GM21723 (cell line): ENCODE data around the gene TNFRSF11A.

Experiments
- ATAC-seq: cut with Tn5 transposase; IDR thresholded peaks from one replicate; pipeline ENCODE4 v1.9.1; 2021; ENCODE audit warnings: mild to moderate bottlenecking, moderate library complexity; ENCODE audit not compliant: unreplicated experiment

Gene TNFRSF11A

GRCh38 chr18:62324181-62324828 lies 805 bp upstream of the TNFRSF11A start:
- no peak for ATAC-seq

GRCh38 chr18:62325806-62326645 lies 916 bp downstream of the TNFRSF11A start:
- peak; percentile 37 for ATAC-seq

- ATAC-seq, result no peak
These were observed 1.7 kb downstream of the TNFRSF11A start for GRCh38 chr18:62326646-62327348.

DNA sequence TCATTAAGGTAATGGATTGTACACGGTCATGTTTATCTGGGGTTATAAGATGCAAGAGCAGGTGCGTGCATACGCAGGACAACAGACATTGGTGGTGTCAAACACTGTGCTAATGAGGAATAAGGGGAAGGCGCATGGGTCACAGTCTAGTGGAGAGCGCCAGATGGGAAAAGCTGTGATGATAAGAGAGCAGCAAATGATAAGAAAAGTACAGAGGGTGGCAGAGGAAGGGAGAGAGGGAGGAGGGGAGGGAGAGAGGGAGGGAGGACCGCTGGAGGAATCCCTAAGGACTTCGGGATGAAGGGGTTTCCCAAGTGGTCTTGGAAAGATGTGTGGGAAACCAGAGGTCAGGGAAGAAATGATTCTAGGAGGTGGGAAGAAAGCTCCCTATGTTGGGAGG lies 2.9 kb downstream of the TNFRSF11A start:
- no peak for ATAC-seq

GRCh38 chr18:62328586-62329525 lies 3.7 kb downstream of the TNFRSF11A start:
- ATAC-seq, result no peak

DNA sequence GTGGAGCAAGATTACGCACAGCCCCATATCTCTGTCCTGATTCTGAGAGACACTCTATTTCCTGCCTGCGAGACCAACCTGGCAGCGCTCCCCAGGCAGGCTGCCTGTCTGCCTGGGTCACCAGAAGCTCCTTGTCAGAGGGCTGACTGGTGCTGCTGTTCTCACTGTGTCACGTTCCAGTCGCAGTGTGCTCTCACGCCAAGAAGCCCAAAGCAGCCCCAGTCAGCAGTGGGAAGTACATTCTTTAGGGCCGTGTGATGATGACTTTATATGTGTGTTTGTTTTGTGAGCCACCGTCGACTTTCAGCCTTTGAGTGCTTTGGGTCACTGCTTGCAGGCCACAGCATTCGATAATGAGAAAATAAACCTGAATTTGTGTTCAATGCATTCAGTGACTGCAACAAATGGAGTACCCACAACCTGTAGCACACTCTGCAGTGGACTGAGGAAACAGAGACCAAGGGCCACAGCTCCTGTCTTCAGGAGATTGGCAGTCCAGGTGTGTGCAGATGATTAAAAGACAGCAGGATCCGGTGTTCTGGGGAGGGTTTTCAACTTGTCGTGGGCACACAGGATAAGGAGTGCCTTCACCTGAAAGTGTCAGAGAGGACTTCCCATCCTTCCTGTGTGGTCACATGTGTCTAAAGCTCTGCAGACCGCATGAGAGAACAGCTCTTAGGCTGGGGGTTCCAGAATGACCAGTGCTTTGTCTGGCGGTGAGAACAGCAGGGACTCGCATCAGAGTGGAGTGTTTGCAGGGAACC lies 4.8 kb downstream of the TNFRSF11A start:
- ATAC-seq, result no peak

- ATAC-seq, result no peak
These were observed 5.5 kb downstream of the TNFRSF11A start for GRCh38 chr18:62330650-62331049.

DNA sequence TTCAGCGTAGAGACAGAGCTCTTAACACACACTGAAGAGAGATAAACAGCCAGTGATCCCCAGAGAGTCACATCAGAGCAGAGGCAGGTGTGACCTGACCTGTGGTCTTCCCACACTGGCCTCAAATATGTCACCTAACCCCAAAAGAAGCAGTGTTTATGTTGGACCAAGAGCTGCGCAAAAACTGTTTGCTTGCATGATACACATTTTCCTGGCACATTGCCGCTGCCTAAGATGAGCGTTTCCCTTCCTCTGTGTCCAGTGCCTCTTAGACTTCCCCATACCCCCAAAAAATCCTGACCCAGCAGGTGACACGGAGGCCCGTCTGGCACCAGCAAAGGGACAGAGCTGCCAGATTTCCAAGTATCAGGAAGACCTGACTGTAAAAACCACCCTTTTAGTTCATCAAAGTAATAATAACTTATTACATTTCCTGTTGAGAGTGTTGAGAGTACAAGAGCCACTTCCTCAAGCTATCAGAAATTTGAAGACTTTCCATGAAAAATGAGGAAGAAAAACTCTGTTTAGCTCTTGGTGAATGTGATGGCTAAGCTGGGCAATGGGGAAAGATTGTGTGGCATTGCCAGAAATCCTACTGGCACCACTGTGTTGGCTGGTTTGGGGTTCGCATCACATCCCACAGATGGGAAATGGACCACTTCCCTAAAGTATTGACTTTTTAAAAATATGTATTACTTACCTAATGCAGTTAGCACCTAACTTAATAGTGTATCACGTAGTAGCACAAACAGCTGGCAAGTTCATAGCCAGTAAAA lies 6.7 kb downstream of the TNFRSF11A start:
- ATAC-seq, result no peak

DNA sequence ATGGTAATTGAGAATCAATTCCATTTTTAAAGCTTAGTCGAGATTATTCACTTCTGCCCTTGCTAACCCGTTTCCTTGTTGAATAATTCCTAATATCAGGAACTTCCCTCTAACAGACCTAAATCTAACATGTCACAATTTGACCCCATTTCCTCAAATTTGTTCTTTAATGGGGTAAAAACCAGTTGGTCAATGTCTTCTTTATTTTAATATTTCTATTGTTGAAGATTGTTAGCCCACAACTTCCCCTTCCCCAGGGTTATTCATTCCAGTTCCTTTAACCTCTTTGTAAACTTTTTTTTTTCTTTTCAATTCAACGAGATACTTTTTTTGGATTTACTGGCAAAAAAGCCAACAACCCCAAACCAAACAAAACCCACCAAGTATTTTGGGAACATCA lies 7.3 kb downstream of the TNFRSF11A start:
- no peak for ATAC-seq

DNA sequence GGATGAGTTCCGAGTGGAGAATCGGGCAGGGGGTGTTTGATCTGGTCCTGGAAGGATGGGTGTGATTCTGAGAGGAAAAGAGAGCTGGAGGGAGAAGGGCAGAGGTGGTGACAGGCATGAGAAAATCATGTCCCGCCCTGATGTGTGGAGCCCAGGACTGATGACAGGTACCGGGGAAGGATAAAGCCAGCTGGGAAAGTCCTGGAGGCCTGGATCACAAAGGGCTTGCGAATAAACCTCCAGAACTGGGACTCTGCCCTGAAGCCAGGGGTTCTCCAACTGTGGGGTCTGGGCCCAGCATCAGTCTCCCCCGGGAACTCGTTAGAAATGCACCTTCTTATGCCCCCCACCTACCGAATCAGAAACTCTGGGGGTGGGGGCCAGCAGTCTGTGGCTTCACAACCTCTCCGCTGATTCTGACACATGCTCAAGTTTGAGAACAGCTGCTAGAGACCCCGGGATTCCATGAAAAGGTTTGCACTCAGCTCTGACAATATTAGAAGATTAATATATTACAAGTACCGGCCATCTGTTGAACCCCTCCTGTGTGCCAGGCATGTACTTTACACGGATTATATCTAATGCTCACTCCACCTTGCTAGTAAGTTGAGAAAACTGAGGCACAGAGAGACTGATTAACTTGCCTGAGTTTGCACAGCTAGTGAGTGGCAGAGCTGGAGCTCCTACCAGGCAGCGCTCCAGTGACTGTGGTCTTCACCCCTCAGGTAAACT lies 8.0 kb downstream of the TNFRSF11A start:
- ATAC-seq, result no peak

DNA sequence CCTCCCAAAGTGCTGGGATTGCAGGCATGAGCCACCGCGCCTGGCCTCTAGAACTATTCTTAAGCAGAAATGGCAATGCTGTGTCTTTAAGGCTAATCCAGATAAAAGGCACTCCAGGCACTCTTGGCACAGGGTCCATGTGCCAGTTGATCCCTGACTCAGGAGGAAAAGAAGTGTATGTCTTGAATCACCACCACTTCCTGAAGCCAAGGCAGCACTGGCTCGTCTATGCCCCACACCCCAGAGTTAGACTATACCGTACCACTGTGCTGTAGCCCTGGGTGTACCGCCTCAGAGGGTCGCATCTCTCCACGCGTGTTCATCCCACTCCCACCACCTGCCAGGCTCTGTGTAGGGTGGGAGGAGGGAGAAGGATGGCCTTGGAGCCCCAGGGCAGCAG lies 9.0 kb downstream of the TNFRSF11A start:
- ATAC-seq, result no peak

GRCh38 chr18:62335494-62335893 lies 10.4 kb downstream of the TNFRSF11A start:
- ATAC-seq, result no peak

DNA sequence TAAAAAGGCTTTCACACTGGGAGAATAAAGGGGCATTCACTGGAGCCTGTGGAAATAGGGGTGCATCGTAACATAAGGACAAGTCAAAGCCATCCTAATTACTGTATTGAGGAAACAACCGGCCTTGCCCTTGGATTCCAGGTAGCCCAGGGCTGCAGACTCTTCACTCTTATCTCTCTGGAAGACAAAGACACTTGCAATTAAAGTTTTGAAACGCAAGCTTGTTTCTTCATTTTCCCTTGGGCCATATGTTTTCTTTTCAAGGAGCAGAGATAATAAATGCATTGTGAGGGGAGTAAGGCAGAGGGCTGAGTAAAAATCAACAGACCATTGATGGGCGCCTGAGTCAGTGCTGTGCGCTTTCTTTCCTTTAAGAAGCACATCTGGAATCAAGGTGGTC lies 11.5 kb downstream of the TNFRSF11A start:
- ATAC-seq, result no peak

DNA sequence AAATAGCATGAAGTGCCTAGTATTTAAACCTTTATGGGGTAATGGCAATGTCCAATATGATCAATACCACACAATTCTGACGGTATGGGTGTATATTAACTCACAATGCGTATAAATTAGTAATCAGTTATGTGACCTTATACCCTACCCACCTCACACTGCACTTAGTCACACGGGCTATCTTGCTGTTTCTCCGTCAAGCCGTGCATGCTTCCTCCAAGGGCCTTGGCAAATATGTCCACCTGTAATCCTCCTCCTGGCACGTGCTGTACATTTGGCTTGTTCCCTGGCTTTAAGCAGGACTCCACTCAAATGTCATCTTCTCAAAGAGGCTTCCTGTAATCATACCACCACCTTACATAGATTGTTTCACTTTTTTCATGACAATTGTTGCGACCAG lies 12.2 kb downstream of the TNFRSF11A start:
- ATAC-seq, result no peak

GRCh38 chr18:62338446-62339105 lies 13.5 kb downstream of the TNFRSF11A start:
- ATAC-seq, result no peak

DNA sequence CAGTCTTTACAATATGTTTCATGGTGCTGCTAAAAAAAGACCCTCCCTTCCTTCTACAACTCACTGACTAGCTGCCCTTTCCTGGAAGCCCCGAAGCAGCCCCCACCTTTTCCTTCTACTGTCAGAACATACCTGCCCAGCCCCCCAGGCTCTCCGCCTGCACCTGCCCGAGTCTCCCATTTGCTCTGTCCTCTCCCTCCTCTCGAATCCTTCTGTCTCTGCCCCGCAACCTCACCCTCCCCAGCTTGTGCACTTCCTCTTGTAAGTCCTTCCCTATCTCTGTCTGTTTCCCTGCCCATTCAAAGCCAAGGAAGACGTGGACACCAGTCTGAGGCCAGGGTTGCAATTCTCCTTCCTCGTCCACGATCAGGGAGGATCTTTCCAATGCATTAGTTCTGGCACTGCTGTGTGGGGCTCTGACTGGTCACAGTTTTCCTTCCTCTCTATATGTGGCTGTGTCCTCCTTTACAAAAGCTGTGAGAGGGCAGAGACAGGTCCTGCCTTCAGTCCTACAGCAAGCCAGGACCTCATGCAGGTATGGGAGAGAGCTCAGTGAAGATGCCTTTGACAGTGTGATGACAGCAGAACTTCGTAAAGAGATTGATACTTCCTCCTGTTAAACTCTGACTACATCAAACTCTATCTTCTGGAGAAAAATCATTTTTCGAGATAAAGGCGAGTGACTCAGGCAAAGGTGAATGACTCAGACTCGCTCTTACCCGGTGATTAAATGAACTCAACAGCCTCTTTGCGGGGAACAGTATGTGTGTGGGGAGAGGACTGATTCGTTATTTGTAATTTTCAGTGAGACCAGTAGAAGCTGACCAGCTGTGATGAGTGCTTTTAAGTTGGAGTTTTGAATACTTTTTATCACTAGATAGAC lies 14.2 kb downstream of the TNFRSF11A start:
- ATAC-seq, result no peak

- no peak for ATAC-seq
These were observed 15.9 kb downstream of the TNFRSF11A start for GRCh38 chr18:62340996-62341395.
